Fibroblast of lung (primary cell): Measurements from ENCODE around the gene PSMB5. TPM values are rescaled to one million over a fixed set of nuclear protein-coding genes. Genes with fewer than 3 reads are reported as not detected.

Experiments used
- DNase-seq, 2 donors: peaks; one replicate each; pipeline versions ENCODE4 v3.0.0 to v3.0.0-alpha.2; 2010; ENCODE audit warnings: low read depth in 2 of 2
- H2AFZ ChIP-seq: 2 replicates; pipeline ENCODE4 v1.5.1; 2012; ENCODE audit warnings: low read length, control low read depth, inconsistent platforms
- H3K27ac ChIP-seq: 2 replicates; pipeline ENCODE4 v1.5.1; 2011; ENCODE audit warnings: low read length, control low read depth; ENCODE audit not compliant: insufficient read depth
- H3K27me3 ChIP-seq: 2 replicates; pipeline ENCODE4 v1.5.1; 2011; ENCODE audit warnings: mild to moderate bottlenecking, low read length; ENCODE audit not compliant: control insufficient read depth, insufficient read depth
- H3K36me3 ChIP-seq: 2 replicates; pipeline ENCODE4 v1.5.1; 2011; ENCODE audit warnings: low read length; ENCODE audit not compliant: control insufficient read depth, insufficient read depth
- H3K4me1 ChIP-seq: 2 replicates; pipeline ENCODE4 v1.5.1; 2011; ENCODE audit warnings: low read length; ENCODE audit not compliant: control insufficient read depth, insufficient read depth; ENCODE audit errors: extremely low read depth
- H3K4me2 ChIP-seq: 2 replicates; pipeline ENCODE4 v1.5.1; 2011; ENCODE audit warnings: low read length, control low read depth; ENCODE audit not compliant: insufficient read depth; ENCODE audit errors: extremely low read depth
- H3K4me3 ChIP-seq, 4 experiments: fragments of 200-600 bp in 1 of 4; sonication (generic) in 1 of 4; replicated peaks in 1 of 4; 2 replicates each; pipeline ENCODE4 v1.5.1; 2011 to 2016; ENCODE audit warnings: low read length in 4 of 4, low read depth in 3 of 4, mild to moderate bottlenecking in 3 of 4, control low read depth in 2 of 4, inconsistent platforms in 1 of 4, mixed read lengths in 1 of 4; ENCODE audit not compliant: insufficient read depth in 1 of 4; ENCODE audit errors: control extremely low read depth in 1 of 4
- H3K79me2 ChIP-seq: 2 replicates; pipeline ENCODE4 v1.5.1; 2012; ENCODE audit warnings: mild to moderate bottlenecking, low read length, inconsistent platforms; ENCODE audit not compliant: control insufficient read depth, insufficient read depth
- H3K9ac ChIP-seq: 2 replicates; pipeline ENCODE4 v1.5.1; 2011; ENCODE audit warnings: mild to moderate bottlenecking, low read length, control low read depth; ENCODE audit not compliant: insufficient read depth
- H3K9me3 ChIP-seq: 2 replicates; pipeline ENCODE4 v1.5.1; 2012; ENCODE audit warnings: low read depth, low read length; ENCODE audit not compliant: control insufficient read depth, insufficient read depth
- H4K20me1 ChIP-seq: 2 replicates; pipeline ENCODE4 v1.5.1; 2011; ENCODE audit warnings: low read length; ENCODE audit not compliant: control insufficient read depth, insufficient read depth; ENCODE audit errors: extremely low read depth
- EZH2 ChIP-seq: IDR thresholded peaks from 2 replicates; pipeline ENCODE4 v1.5.1; 2012; ENCODE audit warnings: low read length, control low read depth, mild to moderate bottlenecking; ENCODE audit errors: missing control alignments
- polyA plus RNA-seq, 2 donors: library from polyadenylated mRNA; depleted of rRNA in 1 of 2; stranded (reverse) in 1 of 2; unstranded in 1 of 2; fragments of >200 nt; gene quantifications; 2 replicates each; pipeline ENCODE4 v1.2.1, GENCODE V29; 2011 to 2012; ENCODE audit warnings: missing spikeins in 1 of 2
- total RNA-seq: library from RNA; depleted of rRNA; stranded (reverse); fragments of >200 nt; gene quantifications from 2 replicates; pipeline ENCODE4 v1.2.1, GENCODE V29; 2014
- TF ChIP-seq, protein P1 (sequence below), 2 donors: IDR thresholded peaks in 1 of 2; conservative IDR thresholded peaks in 1 of 2; 1 replicate in 1 of 2; 2 replicates in 1 of 2; pipeline ENCODE4 v1.5.1; 2011 to 2012; ENCODE audit warnings: low read length in 2 of 2, control low read depth in 1 of 2, inconsistent platforms in 1 of 2, low read depth in 1 of 2, mild to moderate bottlenecking in 1 of 2

PSMB5 gene
- total and polyA plus RNA-seq, 2 donors (not counting 1 experiment from before 2014, with no cell fraction given), result 166 to 237 TPM

DNA sequence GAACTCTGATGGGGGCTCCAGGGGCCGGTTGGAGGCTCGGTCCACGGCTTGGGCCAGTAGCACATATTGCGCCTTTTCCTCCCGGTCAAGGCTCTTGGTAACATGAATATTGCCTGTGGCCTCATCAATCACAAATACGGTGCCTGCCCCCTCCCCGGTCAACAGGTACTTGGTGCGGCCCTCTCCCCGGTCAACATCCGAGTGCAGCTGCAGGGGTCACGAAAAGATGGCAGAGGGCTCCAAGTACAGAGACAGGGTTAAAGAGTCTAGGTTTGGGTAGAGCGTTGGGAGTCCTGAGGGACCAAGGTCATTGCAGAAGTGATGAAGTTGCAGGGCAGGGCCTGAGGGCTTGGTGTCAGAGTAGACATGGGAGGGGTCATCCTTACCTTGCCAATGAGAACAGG is 20.4 kb upstream of the PSMB5 start:
- no peak overlapping the region for H3K9ac ChIP-seq
- no peak overlapping the region for H3K4me2 ChIP-seq
- no peak overlapping the region for H2AFZ ChIP-seq
- H3K79me2 ChIP-seq, result no peaks in the 10 kb centered on the region
- H3K36me3 ChIP-seq, result peaks cover 14% of the 10 kb centered on the region
- no peaks in the 10 kb centered on the region for H4K20me1 ChIP-seq
- no peaks in the 10 kb centered on the region for H3K9me3 ChIP-seq
- no peak for DNase-seq
- TF ChIP-seq EZH2, result no peak
- TF ChIP-seq, protein P1, sequence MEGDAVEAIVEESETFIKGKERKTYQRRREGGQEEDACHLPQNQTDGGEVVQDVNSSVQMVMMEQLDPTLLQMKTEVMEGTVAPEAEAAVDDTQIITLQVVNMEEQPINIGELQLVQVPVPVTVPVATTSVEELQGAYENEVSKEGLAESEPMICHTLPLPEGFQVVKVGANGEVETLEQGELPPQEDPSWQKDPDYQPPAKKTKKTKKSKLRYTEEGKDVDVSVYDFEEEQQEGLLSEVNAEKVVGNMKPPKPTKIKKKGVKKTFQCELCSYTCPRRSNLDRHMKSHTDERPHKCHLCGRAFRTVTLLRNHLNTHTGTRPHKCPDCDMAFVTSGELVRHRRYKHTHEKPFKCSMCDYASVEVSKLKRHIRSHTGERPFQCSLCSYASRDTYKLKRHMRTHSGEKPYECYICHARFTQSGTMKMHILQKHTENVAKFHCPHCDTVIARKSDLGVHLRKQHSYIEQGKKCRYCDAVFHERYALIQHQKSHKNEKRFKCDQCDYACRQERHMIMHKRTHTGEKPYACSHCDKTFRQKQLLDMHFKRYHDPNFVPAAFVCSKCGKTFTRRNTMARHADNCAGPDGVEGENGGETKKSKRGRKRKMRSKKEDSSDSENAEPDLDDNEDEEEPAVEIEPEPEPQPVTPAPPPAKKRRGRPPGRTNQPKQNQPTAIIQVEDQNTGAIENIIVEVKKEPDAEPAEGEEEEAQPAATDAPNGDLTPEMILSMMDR (conservative IDR thresholded peaks at IDR 0.05 in 1 of 2, IDR thresholded peaks at IDR 0.05 in 1 of 2; ENCODE audit: low read depth in 1 of 2, low read length in 2 of 2), result no peak
- H3K27ac ChIP-seq, result no peak overlapping the region
- H3K4me3 ChIP-seq, result no peak overlapping the region
- no peaks in the 10 kb centered on the region for H3K27me3 ChIP-seq
- H3K4me1 ChIP-seq, result peaks cover 11% of the 10 kb centered on the region

DNA sequence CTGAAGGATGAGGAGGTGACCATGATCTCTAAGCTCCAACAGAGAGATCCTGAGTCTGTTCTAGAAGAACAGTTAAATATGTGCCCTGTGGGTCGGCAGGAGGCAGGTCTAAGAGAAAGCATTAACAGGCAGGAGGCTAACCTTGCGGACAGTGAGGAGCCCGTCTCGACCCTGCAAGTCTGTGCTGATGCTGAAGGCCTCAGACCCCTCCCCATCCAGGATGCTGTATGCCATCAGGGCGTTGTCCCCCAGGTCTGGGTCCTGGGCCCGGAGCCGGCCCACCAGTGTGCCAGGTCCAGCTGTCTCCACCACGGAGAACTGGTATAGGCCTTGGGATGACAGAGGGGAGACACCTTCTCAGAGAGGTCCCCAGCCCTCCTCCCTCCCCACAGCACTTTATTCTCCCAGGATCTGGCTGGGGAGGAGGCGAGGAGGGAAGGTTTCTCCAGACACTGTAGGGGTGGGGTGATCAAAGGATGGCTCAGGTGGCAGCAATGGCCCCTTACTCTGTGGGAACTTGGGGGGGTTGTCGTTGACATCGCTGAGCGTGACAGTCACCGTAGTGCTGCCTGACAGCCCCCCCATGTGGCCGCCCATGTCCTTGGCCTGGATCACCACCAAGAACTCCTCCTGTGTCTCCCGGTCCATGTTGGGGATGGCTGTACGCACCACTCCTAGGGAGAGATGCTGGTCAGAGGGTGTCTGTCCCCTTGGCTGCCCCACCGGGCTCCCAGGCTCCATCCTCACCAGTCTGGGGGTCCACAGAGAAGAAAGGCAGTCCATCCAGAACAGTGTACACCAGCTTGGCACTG is 19.5 kb upstream of the PSMB5 start:
- H3K4me2 ChIP-seq, result no peak overlapping the region
- no peaks in the 10 kb centered on the region for H3K9me3 ChIP-seq
- H4K20me1 ChIP-seq, result no peaks in the 10 kb centered on the region
- H3K4me1 ChIP-seq, result peaks cover 11% of the 10 kb centered on the region
- H3K27ac ChIP-seq, result no peak overlapping the region
- TF ChIP-seq EZH2, result no peak
- TF ChIP-seq, protein P1 (conservative IDR thresholded peaks at IDR 0.05 in 1 of 2, IDR thresholded peaks at IDR 0.05 in 1 of 2; ENCODE audit: low read depth in 1 of 2, low read length in 2 of 2), result peak; percentile 11 to 13
- no peak for DNase-seq
- H3K9ac ChIP-seq, result no peak overlapping the region
- H3K79me2 ChIP-seq, result no peaks in the 10 kb centered on the region
- no peak overlapping the region for H2AFZ ChIP-seq
- no peak overlapping the region for H3K4me3 ChIP-seq
- H3K36me3 ChIP-seq, result peaks cover 12% of the 10 kb centered on the region
- H3K27me3 ChIP-seq, result no peaks in the 10 kb centered on the region

DNA sequence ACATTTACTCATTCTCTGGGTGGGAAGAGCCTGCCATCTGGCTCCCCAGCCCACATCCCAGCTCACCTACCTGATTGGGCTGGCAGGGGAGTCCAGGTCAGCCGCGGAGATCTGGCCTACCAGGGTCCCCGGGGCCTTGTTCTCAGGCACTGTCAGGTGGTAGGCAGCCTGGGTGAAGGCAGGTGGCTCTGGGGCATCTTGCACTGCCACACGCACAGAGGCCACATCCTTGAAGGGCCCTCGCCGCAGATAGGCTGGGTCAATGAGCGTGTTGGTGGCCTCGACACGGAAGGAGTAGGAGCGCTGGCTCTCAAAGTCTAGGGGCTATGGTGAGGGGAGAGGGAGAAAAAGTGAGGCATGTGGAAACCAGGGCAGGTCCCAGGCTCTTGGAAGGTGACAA is 18.7 kb upstream of the PSMB5 start:
- H3K9me3 ChIP-seq, result no peaks in the 10 kb centered on the region
- H3K9ac ChIP-seq, result no peak overlapping the region
- DNase-seq, result no peak
- no peak overlapping the region for H2AFZ ChIP-seq
- H3K4me3 ChIP-seq, result no peak overlapping the region
- H3K4me2 ChIP-seq, result no peak overlapping the region
- TF ChIP-seq, protein P1 (conservative IDR thresholded peaks at IDR 0.05 in 1 of 2, IDR thresholded peaks at IDR 0.05 in 1 of 2; ENCODE audit: low read depth in 1 of 2, low read length in 2 of 2), result no peak
- TF ChIP-seq EZH2, result no peak
- peaks cover 6% of the 10 kb centered on the region for H3K36me3 ChIP-seq
- no peaks in the 10 kb centered on the region for H3K27me3 ChIP-seq
- H4K20me1 ChIP-seq, result no peaks in the 10 kb centered on the region
- no peaks in the 10 kb centered on the region for H3K79me2 ChIP-seq
- H3K4me1 ChIP-seq, result peaks cover 11% of the 10 kb centered on the region
- H3K27ac ChIP-seq, result no peak overlapping the region
